NT2/D1 (cell line): ENCODE results near the gene TBC1D10B.
A peak's percentile ranks its signal among the peaks of the same experiment; 100 is the strongest.

Experiments used
- DNase-seq: peaks from one replicate; pipeline ENCODE4 v3.0.0-alpha.2; 2011; ENCODE audit warnings: low read depth, low spot score
- H3K27me3 ChIP-seq: 2 replicates; pipeline ENCODE4 v1.6.0; 2011; ENCODE audit warnings: mild to moderate bottlenecking; ENCODE audit not compliant: insufficient read length, insufficient read depth
- H3K36me3 ChIP-seq: 2 replicates; pipeline ENCODE4 v1.6.1; 2011; ENCODE audit warnings: mild to moderate bottlenecking, low read length, mixed read lengths; ENCODE audit not compliant: insufficient read depth, insufficient read length
- H3K4me1 ChIP-seq: 2 replicates; pipeline ENCODE4 v1.5.1; 2011; ENCODE audit not compliant: insufficient read depth, insufficient read length
- H3K4me3 ChIP-seq: 2 replicates; pipeline ENCODE4 v1.5.1; 2011; ENCODE audit warnings: low read depth; ENCODE audit not compliant: insufficient read length
- H3K9ac ChIP-seq: 2 replicates; pipeline ENCODE4 v1.6.0; 2011; ENCODE audit warnings: low read depth; ENCODE audit not compliant: insufficient read length
- H3K9me3 ChIP-seq: 2 replicates; pipeline ENCODE4 v1.5.1; 2011; ENCODE audit warnings: mild to moderate bottlenecking, low read length; ENCODE audit not compliant: insufficient read depth
- SUZ12 ChIP-seq: IDR thresholded peaks from 2 replicates; pipeline ENCODE4 v1.6.1; 2011; ENCODE audit not compliant: insufficient read length, insufficient read depth; ENCODE audit errors: extremely low read depth
- YY1 ChIP-seq: IDR thresholded peaks from 2 replicates; pipeline ENCODE4 v1.6.1; 2011; ENCODE audit not compliant: insufficient read length, insufficient read depth
- ZNF274 ChIP-seq: IDR thresholded peaks from 2 replicates; pipeline ENCODE4 v1.6.1; 2011; ENCODE audit warnings: mild to moderate bottlenecking, low read depth, low read length

TBC1D10B gene

DNA sequence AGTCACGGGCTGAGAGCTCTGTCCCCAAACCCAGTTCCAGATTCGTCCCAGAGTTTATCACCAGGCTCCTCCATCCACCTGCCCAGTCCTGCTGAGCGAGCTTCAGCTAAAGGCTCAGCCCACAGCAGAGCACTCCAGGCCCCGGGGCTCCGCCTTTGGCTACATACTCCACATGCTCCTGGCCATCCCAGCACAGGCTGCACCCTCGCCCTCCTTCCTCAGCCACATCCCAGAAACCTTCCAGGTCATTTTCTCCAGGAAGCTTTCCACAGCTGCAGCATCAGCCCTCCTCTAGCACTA is 10.5 kb downstream of the TBC1D10B start:
- Histone ChIP-seq H3K27me3 (no peaks in the 10 kb centered on the region), H3K36me3 (peaks cover 60% of the 10 kb centered on the region), H3K9me3 (no peaks in the 10 kb centered on the region), H3K9ac (no peak overlapping the region), H3K4me1 (peaks cover 15% of the 10 kb centered on the region), H3K4me3 (no peak overlapping the region)
- DNase-seq: no peak
- TF ChIP-seq YY1 (no peak), ZNF274 (no peak), SUZ12 (no peak)

- Histone ChIP-seq H3K36me3 (peaks cover 55% of the 10 kb centered on the region), H3K9ac (no peak overlapping the region), H3K4me3 (no peak overlapping the region), H3K4me1 (peaks cover 15% of the 10 kb centered on the region), H3K27me3 (no peaks in the 10 kb centered on the region), H3K9me3 (no peaks in the 10 kb centered on the region)
- TF ChIP-seq YY1 (no peak), ZNF274 (no peak), SUZ12 (no peak)
- DNase-seq: no peak
These were observed 11.1 kb downstream of the TBC1D10B start for GRCh38 chr16:30358990-30359870.

- Histone ChIP-seq H3K4me1 (peaks cover 19% of the 10 kb centered on the region), H3K4me3 (no peak overlapping the region), H3K27me3 (no peaks in the 10 kb centered on the region), H3K9me3 (no peaks in the 10 kb centered on the region), H3K9ac (peak overlapping the region; percentile 57), H3K36me3 (peaks cover 61% of the 10 kb centered on the region)
- DNase-seq: no peak
- no peak for TF ChIP-seq YY1
- no peak for TF ChIP-seq SUZ12
- no peak for TF ChIP-seq ZNF274
These were observed 11.7 kb downstream of the TBC1D10B start for GRCh38 chr16:30358577-30358936.

DNA sequence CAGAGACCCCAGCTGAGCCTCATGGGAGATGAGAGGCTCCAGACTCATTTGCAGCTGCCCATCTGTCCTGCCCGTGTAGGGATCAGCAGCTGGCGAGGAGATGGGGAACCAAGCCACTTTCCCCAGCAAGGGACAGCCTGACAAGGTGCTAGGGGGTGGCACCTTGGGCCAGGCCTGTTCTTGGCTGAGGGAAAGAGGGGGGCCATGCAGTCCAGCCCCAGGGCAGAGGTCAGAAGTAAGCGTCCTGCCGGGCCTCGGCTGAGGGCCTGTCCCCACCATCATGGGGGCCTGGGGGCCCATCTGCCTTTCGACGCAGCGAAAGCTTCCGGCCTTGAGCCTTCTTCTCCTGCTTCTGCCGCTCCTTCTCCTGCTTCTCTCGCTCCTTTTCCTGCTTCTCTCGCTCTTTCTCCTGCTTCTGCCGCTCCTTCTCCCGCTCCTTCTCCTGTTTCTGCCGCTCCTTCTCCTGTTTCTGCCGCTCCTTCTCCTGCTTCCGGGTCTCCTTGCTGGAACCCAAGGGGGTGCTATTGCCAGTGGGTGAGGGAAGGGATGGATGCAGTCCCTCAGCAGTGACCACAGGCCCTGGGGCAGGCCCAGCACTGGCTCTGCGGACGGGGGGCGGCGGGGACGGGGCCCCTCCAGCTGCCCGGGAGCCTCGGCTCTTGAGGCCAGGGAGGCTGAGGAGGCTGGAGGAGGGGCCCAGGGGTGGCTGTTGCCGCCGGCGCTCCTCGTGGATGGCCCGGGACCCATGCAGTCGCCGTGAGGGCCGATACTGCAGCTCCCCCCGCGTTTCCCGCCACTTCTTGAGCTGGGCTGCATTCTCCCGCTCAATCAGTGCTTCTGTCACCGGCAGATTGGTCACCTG is 12.3 kb downstream of the TBC1D10B start:
- TF ChIP-seq ZNF274 (no peak), YY1 (no peak), SUZ12 (no peak)
- Histone ChIP-seq H3K4me3 (no peak overlapping the region), H3K27me3 (no peaks in the 10 kb centered on the region), H3K9me3 (no peaks in the 10 kb centered on the region), H3K36me3 (peaks cover 62% of the 10 kb centered on the region), H3K4me1 (peaks cover 19% of the 10 kb centered on the region), H3K9ac (peak overlapping the region; percentile 57)
- no peak for DNase-seq

DNA sequence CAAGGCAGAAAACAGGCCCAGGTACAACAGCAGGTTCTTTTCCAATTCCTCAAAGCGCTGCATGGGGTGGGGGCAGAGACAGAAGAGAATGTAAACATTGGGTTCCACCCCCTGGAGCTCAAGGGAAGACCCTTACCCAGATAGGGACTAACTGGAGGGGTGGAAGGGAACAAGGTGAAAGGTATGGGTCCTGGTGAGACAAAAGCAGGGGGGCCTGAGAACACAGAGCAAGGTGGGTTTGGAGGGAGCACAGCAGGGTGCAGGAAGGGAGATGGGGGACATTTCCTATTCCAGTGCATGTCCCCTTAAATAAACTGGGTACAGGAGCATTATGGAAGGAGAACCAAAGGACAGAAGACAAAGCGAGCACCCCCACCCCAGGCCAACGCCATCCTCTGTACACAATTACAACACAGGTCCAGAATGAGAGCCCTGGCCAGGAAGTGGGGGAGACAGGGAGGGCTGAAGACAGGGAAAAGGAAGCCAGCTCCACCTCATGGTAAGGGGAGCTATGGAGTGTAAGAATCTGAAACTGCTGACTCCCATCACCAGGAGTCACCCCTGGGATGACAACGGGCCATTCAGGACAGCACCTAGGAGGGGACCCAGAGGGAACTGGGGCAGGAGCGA is 13.1 kb downstream of the TBC1D10B start:
- Histone ChIP-seq H3K36me3 (peaks cover 66% of the 10 kb centered on the region), H3K9me3 (no peaks in the 10 kb centered on the region), H3K27me3 (no peaks in the 10 kb centered on the region), H3K4me1 (peaks cover 19% of the 10 kb centered on the region), H3K4me3 (peak overlapping the region; percentile 6), H3K9ac (peak overlapping the region; percentile 47)
- DNase-seq: no peak
- no peak for TF ChIP-seq YY1
- TF ChIP-seq SUZ12: no peak
- TF ChIP-seq ZNF274: no peak

GRCh38 chr16:30356401-30357084 is 13.8 kb downstream of the TBC1D10B start:
- H3K36me3 ChIP-seq: peaks cover 71% of the 10 kb centered on the region
- no peak for DNase-seq
- H3K4me3 ChIP-seq: peak overlapping the region; percentile 88
- H3K9ac ChIP-seq: peak overlapping the region; percentile 83
- H3K4me1 ChIP-seq: peaks cover 19% of the 10 kb centered on the region
- H3K9me3 ChIP-seq: no peaks in the 10 kb centered on the region
- H3K27me3 ChIP-seq: no peaks in the 10 kb centered on the region
- TF ChIP-seq ZNF274 (no peak), SUZ12 (no peak), YY1 (no peak)
